ENCODE measurements around the gene ZIK1.

The ZIK1 gene

DNA sequence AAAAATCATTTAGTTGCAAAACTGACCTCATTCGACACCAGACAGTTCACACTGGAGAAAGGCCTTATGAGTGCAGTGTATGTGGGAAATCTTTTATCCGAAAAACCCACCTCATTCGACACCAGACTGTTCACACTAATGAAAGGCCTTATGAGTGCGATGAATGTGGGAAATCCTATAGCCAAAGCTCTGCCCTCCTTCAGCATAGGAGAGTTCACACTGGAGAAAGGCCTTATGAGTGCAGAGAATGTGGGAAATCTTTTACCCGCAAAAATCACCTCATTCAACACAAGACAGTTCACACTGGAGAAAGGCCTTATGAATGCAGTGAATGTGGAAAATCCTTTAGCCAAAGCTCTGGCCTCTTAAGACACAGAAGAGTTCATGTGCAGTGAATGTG is 23.0 kb downstream of the ZIK1 start:
- no peak for DNase-seq (ENCODE audit: low read depth in 1 of 2, low spot score in 1 of 2)

DNA sequence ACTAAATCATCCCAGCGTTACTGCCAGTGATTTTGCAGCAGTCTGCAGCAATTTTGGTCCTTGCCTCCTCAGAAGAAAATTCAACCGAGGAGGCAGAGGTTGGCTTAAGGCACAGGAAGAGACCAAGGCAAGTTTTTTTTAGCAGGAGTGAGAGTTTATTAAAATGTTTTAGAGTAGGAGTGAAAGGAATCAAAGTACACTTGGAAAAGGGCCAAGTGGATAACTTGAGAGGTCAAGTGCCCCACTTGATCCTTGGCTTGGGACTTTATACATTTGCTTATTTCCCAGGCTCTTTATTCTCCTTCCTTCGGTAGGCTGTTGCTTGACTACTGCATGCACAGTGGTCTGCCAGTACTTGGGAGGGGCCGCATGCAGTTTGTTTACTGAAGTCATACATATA is 27.2 kb downstream of the ZIK1 start:
- DNase-seq (ENCODE audit: low read depth in 1 of 2, low spot score in 1 of 2) = no peak

DNA sequence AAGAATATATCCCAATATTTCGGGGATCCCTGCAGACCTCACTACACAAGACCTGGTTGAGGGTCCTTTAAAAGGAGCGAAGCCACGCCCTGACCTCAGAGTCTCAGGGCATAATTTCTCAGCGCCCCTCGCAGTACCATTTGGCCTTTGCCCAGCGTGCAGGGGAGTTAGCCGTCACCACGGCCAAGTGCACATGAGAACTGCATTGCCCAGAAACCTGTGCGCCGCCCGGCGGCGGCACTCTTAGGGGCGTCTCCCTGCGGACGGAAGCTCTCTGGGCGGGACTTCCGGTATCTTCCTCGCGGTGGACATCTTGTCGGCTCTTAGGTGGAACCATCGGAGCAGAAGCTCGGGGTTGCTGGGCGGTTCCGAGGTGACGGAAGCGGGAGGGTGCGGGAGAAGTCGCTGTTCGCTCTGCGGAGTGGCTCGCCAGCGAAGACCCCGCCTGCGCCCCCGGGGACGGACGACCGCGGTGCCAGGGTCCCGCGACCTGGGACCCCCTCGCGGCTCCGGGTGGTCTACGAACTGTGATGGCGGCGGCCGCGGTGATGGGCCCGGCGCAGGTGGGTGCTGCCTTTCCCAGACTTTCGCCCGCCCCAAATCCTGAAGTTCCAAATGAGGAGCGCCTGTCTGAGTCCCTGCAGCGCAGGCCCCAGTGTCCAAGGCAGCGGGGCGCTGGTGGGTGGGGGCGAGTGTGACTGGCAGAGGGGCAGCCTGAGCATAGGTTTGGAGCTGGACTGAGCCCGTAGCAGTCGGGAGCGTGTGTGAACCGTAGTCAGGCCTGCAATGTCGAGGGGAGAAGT is 30.2 kb downstream of the ZIK1 start, which contains the start of gene ZNF134:
TSS of gene ZNF134 (plus strand) at position 302 of the 803 bp plus-strand sequence. CDS start 5,227 bp downstream, outside the sequence.
- DNase-seq (ENCODE audit: low read depth in 1 of 2, low spot score in 1 of 2) = peak; percentile 74 to 78

DNA sequence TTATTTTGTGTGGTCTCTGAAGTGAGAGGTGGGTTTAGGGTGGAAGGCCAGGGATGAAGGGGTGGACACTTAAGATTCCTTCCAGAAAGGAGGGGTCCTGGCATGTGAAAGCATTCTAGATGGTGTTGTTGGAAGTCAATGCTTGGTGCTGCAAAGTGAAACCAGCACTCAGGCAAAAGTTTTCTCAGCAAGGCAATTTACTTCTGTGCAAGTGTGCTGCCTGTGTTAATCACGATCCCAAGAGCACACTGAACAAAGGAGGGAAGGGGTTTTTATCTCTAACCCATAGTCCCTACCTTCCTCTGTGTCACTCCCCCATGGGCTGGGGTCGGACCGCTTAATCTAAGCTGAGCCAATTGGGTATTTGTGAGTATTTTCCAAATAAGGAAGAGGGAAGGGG is 31.4 kb downstream of the ZIK1 start:
- DNase-seq (ENCODE audit: low read depth in 1 of 2, low spot score in 1 of 2) = no peak

DNA sequence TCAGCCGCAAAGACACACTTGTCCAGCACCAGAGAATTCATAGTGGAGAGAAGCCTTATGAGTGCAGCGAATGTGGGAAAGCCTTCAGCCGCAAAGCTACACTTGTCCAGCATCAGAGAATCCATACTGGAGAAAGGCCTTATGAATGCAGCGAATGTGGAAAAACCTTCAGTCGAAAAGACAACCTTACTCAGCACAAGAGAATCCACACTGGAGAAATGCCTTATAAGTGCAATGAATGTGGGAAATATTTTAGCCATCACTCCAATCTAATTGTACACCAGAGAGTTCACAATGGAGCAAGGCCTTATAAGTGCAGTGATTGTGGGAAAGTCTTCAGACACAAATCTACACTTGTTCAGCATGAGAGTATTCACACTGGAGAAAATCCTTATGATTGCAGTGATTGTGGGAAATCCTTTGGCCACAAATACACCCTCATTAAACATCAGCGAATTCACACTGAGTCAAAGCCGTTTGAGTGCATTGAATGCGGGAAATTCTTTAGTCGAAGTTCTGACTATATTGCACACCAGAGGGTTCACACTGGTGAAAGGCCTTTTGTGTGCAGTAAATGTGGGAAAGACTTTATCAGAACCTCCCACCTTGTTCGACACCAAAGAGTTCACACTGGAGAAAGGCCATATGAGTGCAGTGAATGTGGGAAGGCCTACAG is 36.9 kb downstream of the ZIK1 start:
- no peak for DNase-seq (ENCODE audit: low read depth in 1 of 2, low spot score in 1 of 2)

DNA sequence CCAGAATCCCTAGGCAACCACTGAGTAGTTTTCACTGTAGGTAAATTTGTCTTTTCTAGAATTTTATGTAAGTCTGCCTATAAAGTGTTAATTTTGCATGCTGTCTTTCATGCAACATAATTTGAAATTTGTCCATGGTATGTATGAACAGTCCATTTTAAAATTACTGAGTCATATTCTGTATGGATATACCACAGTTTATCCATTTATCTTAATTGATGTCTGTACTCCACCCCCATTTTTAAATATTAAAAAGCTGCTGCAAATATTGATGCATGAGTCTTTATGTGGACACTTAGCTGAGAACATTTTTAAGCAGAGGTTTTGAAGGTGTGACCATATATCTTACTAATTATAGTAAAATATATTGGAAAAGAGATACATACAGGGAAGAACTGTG is 39.1 kb downstream of the ZIK1 start:
- DNase-seq (ENCODE audit: low read depth in 1 of 2, low spot score in 1 of 2) = no peak

DNA sequence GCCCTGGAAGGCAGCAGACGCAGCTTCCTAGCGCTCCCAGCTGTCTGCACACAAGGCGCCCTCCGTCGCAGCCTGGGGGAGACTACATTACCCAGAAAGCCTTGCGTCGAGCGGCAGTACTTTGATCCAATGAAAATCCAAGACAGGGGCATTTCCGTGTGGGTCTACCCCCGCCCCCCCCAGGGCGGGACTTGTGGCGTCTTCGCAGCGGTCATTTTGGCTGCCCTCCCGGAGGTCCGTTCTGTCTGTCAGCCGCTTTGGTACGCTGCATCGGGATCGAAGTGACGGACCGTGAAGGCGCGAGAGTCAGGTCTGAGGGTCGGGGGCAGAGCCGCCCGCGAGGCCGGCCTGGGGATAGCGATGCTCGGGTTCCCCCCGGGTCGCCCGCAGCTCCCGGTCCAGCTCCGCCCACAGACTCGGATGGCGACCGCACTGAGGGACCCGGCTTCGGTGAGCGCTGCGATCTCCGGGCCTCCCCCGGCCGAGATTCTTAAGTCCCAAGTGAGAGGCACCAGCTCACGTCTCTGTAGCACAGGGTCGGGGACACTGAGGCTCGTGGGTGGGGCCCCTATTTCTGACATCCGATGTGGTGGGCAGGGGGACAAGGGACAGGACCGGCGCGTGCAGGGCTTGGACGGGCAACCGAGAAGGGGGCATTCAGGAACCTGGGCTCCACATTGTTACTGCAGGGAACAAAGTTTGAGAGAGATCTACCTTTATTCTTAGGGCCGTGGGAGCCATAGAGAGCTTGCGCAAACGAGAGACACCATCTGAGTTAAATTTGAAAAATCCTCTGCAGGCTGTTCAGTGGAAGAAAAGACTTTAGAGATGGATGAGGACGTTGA is 49.3 kb downstream of the ZIK1 start, which contains the start of gene ZNF211:
TSS of gene ZNF211 (plus strand) at position 182 of the 845 bp plus-strand sequence. CDS start at position 361, 179 bp downstream.
- peak; percentile 70 to 77 for DNase-seq (ENCODE audit: low read depth in 1 of 2, low spot score in 1 of 2)

DNA sequence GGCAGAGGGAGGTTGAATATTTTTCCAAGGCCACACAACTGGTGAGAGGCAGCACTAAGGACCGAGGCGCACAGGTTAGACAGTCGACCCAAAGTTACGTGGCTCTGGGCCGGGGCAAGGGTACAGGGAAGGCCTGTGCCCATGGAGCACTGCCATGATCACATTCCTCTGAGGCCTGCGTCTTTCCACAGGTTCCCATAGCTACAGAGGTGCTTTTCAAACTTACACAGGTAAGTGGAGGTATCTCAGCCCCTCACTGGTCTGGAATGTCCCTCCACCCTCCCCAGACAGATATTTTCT is 49.8 kb downstream of the ZIK1 start:
- no peak for DNase-seq (ENCODE audit: low read depth in 1 of 2, low spot score in 1 of 2)

DNA sequence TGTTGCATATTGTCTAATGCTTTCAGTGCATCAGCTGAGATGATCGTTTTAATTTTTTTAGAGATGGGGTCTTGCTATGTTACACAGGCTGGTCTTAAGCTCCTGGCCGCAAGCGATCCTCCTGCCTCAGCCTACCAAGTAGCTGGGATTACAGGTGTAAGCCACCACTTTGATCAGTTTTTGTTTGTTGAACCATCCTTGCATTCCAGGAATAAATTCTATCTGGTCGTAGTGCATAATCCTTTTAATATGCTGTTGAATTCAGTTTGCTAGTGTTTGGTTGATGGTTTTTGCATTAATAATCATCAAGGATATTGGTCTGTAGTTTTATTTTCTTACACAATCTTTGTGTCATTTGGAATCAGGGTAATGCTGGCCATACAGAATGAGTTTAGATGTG is 53.4 kb downstream of the ZIK1 start:
- DNase-seq (ENCODE audit: low read depth in 1 of 2, low spot score in 1 of 2) = no peak

DNA sequence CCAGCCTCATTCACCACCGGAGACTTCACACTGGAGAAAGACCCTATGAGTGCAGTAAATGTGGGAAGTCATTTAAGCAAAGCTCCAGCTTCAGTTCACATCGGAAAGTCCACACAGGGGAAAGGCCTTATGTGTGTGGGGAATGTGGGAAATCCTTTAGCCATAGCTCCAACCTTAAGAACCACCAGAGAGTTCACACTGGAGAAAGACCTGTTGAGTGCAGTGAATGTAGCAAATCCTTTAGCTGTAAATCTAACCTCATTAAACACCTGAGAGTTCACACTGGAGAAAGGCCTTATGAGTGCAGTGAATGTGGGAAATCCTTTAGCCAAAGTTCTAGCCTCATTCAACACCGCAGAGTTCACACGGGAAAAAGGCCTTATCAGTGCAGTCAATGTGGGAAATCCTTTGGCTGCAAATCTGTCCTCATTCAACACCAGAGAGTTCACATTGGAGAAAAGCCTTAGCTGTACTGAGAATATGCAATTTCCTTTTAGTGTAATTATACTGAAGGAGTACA is 57.8 kb downstream of the ZIK1 start:
- DNase-seq (ENCODE audit: low read depth in 1 of 2, low spot score in 1 of 2) = no peak

DNA sequence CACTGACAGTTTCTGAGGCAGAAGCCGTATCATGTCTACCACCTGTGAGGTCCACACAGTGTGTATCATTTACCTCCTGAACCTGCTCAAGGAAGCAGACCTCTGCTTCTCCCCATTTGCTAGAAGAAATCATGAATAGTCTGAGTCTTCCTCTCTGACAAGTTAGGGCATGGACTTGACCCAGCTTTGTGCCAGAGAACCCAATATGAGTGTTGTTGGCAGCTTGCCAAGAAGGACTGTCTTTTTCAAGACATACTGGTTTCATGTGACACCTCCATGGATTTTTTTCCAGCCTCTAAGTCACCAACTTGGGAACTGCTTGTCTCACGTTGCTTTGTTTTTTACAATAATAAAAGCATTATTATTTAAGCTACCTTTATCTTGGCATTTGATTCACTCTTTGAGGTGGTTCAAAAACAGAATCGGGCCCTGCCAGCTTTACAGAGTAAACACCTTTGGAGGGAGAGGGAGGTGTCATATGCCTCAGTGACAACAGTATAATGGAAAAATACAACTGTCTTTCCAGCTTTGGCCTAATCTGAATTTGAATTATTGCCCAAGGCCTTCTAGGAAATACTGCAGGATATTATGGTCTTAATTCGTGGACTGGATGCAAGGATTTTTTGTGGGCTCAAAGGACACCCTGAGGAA is 58.6 kb downstream of the ZIK1 start:
- no peak for DNase-seq (ENCODE audit: low read depth in 1 of 2, low spot score in 1 of 2)
